Islet of Langerhans (tissue), 1 donor: ENCODE measurements around the gene HSPG2.
"Not testable (repeated sequence)": the region's sequence is repeated elsewhere in the genome, so short reads cannot be mapped to it uniquely, and the experiment has no call there.

Experiments used
- FAIRE-seq: peaks from one replicate; lab custom pipeline; 2011; peaks lifted over from hg19 to GRCh38; lab: Jason Lieb, UNC

Gene HSPG2

GRCh38 chr1:21937034-21937371, at the start of gene HSPG2:
Gene HSPG2, minus strand, starts transcription at chr1:21937310. Its CDS starts 93 bp downstream, at chr1:21937217.
- FAIRE-seq = no peak

- FAIRE-seq = not testable (repeated sequence)
Measured at GRCh38 chr1:21986386-21986785, 49.3 kb upstream of the HSPG2 start.

GRCh38 chr1:21985893-21986292, 48.8 kb upstream of the HSPG2 start:
- FAIRE-seq = not testable (repeated sequence)

- not testable (repeated sequence) for FAIRE-seq
Measured at GRCh38 chr1:21983539-21983938, 46.4 kb upstream of the HSPG2 start.

GRCh38 chr1:21982122-21982521, 45.0 kb upstream of the HSPG2 start:
- FAIRE-seq = not testable (repeated sequence)

DNA sequence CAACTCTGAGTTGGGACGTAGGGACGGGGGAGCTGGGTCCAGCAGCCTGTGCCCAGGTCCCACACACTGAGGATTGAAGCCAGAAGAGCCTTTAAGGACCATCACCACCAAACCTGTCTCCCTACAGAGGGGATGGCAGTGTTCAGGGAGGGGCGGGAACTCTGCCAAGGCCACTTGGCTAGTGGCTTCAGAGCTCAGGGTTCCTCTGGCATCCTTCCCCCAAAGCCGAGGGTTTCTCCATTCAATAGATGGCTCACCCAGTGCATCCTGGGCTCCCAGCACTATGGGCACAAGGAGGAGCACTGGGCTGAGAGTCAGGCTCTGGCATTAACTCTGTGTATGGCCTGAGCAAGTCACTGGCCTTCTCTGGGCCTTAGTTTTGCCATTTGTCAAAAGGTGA, 44.1 kb upstream of the HSPG2 start:
- not testable (repeated sequence) for FAIRE-seq

- not testable (repeated sequence) for FAIRE-seq
Measured at GRCh38 chr1:21980515-21981220, 43.6 kb upstream of the HSPG2 start.

GRCh38 chr1:21978209-21978608, 41.1 kb upstream of the HSPG2 start:
- not testable (repeated sequence) for FAIRE-seq

DNA sequence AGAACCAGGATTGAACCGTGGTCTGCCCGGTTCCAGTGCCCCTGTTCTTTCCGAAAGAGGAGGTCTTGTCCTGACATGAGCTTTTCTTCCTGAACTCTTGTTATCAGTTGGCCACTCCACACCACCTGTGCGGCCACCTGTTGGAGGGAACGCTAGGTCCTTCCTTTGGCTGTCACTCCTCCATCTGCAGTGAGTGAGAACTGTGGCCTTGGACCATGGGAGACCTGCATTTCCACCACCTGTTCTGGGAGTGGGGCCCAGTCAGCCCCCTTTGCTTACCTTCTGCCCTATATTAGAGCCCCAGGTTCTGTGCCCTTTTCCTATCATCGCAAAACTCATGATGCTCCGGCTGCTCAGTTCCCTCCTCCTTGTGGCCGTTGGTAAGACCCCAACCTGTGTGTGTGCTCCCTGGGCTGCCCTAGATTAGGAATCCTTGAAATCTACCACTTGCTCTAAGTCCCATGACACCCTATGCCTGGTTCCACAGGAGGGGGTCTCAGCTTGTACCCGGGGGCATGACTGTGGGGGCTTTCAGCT, 39.7 kb upstream of the HSPG2 start, which contains the start of gene CELA3B:
CELA3B (plus strand) TSS at position 320 of the 537 bp plus-strand sequence; CDS start at position 338, 18 bp downstream.
- FAIRE-seq = not testable (repeated sequence)

- FAIRE-seq = not testable (repeated sequence)
Measured at GRCh38 chr1:21975296-21975695, 38.2 kb upstream of the HSPG2 start.

DNA sequence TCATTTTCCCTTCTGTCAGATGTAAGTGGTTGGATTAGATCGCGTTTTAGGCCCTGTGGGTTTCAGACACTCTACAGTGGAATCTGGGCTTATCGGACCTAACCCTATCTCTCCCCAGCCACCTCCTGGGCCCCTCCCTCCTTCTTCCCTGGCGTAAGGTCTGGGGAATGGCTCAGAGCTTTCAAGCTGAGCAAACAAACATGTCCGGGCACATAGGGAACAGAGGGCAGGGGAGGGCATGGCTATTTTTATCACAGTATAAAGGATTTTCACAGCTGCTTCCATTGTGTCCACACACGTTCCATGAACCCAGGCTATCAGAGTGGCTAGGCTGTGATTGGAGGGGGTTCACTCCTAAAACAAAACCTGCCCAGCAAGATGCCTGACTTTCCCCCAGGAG, 37.6 kb upstream of the HSPG2 start:
- not testable (repeated sequence) for FAIRE-seq

GRCh38 chr1:21973948-21974347, 36.8 kb upstream of the HSPG2 start:
- FAIRE-seq = not testable (repeated sequence)

DNA sequence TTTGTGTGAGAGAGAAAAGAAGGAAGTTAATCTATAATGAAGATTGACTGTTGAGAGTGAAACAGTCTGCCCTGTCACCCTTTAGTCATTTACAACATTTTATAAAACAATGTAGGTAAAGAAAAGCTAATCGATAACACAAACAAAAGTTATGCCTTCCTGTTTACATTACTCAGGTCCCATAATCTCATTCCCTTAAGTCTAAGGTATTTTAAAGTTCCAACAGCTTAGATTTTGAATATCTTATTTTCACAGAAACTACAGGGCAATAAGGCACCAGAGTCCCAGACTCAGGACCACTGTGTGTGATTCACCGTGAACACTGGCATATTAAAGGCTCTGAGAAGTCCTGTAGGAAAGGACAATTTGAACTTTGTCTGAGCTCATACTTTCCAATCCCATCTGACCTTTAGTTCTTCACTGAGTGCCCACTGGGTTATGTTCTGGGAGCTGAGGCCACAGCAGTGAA, 35.9 kb upstream of the HSPG2 start:
- FAIRE-seq = not testable (repeated sequence)

- FAIRE-seq = not testable (repeated sequence)
Measured at GRCh38 chr1:21970523-21970922, 33.4 kb upstream of the HSPG2 start.

GRCh38 chr1:21969066-21969465, 32.0 kb upstream of the HSPG2 start:
- FAIRE-seq = not testable (repeated sequence)

DNA sequence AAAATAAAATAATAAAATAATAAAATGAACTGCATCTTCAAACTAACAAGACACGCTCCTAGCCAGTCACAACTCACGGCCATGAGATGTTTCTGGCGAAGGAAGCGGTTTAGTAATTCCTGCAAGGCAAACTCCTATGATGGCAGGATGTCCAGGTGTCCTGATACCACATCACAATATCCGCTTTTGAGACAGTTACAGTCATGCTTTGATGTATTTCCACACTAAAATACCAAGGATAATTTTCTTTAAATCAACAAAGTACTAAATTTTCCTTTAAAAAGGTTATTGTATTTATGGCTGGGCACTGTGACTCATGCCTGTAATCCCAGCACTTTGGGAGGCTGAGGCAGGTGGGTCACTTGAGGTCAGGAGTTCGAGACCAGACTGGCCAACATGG, 30.1 kb upstream of the HSPG2 start:
- not testable (repeated sequence) for FAIRE-seq

- no peak for FAIRE-seq
Measured at GRCh38 chr1:21966247-21967000, 29.3 kb upstream of the HSPG2 start.

DNA sequence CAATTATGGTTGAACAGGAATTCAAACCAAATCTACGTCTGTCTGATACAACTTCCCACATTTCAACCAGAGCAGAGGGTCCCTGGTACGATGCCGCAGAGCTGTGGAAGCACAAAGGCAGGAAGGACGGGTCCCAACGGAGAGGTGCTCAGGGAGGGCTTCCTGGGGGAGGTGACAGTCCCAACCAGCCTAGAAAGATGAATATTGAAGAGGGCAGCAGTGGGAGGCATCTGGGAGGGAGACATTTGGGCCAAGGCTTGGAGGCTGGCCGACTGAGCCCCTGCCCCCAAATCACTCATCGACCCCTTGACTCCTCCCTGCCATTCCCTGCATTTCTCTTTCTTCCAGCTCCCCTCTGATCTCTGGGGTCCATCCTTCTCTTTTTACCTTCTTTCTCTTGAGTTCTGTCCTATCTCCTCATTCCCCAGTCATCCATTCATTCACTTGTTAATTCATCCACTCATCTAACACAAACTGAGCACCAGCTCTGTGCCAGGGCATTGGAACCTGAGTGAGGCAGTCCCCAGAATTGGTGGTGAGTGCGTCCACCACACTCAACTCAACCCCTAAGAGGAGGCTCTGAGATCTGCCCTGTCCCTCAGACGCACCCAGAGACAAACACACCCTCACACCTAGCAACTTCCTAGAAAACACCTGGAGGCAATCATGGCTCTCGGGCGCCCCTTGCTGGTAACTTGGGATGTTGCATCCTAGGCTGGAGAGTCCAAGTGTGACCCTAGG, 26.5 kb upstream of the HSPG2 start:
- no peak for FAIRE-seq

- FAIRE-seq = no peak
Measured at GRCh38 chr1:21961799-21962198, 24.7 kb upstream of the HSPG2 start.

DNA sequence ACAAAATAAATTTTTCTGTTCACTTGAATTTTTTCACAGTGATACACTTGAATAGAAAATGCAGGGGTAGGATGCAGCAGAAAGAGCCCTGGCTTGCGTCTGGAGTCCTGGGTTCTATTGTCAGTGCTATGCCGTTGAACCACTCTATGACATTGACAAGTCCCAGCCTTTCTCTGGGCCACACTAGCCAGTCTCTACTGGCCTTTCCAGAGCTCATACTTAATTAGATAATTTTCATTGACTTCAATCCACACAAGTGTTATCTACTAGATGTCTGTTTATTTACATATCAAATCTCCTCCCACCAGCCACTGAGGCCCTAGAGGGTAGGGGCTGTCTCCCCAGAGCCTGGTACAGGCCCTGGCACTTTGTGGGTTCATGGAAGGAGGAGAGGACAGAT, 24.2 kb upstream of the HSPG2 start:
- FAIRE-seq = no peak

- no peak for FAIRE-seq
Measured at GRCh38 chr1:21956720-21957552, 19.8 kb upstream of the HSPG2 start.
